ENCODE measurements around the gene KRTAP29-1. TPM values are rescaled to one million over a fixed set of nuclear protein-coding genes. Genes with fewer than 3 reads are reported as not detected.

Gene KRTAP29-1
- polyA plus RNA-seq, 1 donor = not detected

DNA sequence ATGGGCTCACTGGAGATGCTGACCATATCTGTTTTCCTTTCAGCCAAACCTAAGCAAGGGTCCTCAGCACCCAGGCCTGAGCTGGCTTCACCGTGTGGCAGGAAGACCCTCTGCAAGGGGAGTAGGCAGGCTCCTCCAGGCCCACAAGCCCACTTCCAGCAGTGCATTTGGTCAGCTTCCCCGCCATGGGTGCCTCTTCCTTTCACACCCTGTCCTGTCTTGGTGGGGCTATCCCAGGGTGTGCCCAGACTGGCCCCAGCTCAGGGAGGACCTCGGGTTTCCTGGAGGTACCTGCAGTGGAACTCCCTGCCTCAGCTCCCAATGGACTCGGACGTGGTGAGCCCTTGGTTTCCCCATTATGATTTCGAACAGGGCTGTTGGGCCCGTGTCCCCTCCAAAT is 25.6 kb upstream of the KRTAP29-1 start:
- DNase-seq = no peak

DNA sequence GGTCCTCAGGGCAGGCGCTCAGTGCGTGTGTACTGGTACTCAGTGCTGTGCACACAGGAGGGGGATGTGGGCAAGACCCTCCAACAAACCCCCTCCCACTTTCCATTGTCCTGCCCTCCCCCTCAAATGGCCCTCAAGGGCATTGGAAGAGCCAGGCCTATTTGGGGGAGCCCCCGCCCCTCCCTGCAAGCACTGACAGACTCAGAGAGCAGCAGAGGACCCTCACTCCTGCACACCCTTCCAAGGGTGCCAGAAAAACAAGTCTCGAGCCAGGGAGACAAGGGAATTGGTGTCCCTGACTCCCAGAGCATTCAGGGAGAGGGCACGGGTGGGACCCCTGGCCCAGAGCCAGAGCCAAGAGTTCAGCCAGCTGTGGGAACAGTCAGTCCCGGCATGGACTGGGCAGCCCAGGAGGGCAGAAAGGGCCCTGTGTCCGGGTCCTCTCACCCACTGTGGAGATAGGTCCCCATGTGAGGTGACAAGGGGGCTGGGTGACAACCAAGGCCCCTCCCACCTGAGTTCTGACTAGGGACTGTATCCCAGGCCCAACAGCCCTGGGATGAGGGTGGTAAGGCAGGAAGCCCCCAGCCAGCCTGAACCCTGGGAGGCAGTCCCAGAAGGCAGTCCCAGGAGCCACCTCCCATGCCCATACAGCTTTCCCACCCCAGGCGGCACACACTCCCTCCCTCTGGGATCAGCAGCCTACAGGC is 24.9 kb upstream of the KRTAP29-1 start:
- no peak for DNase-seq

- no peak for DNase-seq
Measured at GRCh38 chr17:41326173-41327145, 23.8 kb upstream of the KRTAP29-1 start.

DNA sequence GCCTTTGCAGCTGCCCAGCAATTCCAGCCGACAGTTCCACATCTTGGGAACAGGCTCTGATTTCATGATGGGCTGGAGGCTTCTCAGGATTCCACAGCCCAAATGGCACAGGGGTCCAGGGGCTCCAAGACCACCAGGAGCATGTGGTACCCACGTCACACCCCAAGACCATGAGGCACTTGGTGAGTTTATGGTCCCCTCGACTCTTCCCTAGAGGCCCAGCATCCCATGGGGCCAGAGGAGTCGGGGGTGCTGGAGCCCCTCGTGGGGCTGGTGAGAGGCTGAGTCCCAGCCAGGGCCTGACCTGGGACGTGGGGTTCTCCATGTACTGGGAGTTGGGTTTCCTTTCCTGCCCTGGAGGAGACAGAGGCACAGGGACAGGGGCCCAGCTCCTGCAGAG is 23.0 kb upstream of the KRTAP29-1 start:
- no peak for DNase-seq

DNA sequence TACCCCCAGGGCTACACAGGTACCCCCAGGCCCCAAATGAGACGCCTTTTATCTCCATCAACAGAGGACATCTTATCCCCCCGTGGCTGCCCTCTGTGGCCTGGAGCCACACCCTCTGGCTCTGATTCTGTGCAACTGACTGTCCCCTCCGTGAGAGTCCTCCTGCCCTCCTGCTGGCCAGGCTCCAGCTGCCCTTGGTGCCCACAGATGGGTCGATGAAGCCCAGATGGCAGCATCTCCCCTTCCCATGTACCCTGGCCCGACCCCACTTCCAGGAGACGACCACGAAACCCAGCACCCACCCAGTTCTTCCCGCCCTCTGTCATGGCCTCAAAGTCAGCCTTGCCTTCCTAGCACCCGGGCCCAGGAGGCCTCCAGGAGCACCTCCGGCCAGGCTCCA is 22.5 kb upstream of the KRTAP29-1 start:
- no peak for DNase-seq

GRCh38 chr17:41324180-41325075 is 21.8 kb upstream of the KRTAP29-1 start:
- no peak for DNase-seq

- no peak for DNase-seq
Measured at GRCh38 chr17:41322903-41323895, 20.5 kb upstream of the KRTAP29-1 start.

GRCh38 chr17:41322094-41322902 is 19.6 kb upstream of the KRTAP29-1 start:
- peak; percentile 56 for DNase-seq

DNA sequence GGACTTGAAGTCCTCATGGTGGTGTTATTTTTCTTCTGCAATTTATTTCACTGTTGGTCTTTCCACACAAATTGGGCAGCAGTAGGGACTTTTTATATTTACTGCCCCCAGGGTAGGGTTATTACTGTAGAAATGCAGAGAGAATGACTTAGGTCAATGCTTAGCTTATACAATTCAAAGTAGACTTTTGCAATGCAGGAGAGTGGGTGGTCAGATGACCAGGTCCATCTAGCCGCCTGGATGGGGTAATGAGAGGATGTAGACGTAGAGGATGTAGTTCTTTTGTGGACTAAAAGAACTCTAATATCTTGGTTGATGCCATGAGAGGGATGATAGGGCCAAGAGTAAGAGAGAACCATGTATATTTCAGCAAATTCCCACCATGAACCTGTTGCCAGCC is 15.6 kb upstream of the KRTAP29-1 start:
- DNase-seq = no peak

DNA sequence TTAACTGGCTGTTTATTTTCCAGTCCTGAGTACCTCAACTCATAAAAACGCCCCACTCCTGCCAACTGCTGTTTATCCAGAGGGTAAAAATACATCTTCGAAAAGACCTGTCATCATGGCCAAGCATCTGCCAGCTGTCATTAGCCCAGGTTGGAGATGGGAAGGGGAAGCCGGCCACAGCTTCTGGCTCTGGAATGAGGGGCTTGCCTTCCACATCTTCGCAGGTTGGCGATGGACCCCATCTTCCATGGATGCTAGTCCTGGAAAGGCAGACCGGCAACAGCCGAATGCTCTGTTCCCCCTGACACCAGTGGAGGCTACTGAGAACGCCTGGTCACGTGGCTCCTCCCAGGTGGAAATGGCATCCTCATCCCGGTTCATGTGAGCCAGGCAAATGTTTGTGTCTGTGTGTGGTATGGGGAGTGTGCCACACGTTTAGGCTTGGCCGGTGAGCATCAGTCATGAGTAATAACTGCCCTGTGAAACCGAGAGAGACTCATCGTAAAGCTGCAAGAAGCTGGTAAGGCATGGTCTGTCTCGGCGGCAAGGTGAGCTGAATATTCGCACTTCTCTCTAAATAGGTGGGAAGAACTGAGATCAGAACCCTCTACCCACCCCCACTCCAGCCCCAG is 13.3 kb upstream of the KRTAP29-1 start:
- peak; percentile 8 for DNase-seq

- DNase-seq = no peak
Measured at GRCh38 chr17:41315204-41315794, 12.6 kb upstream of the KRTAP29-1 start, which contains the start of gene KRTAP17-1. Gene KRTAP17-1 (minus strand): TSS chr17:41315710. CDS start chr17:41315650, 60 bp downstream.

GRCh38 chr17:41311111-41311510 is 8.5 kb upstream of the KRTAP29-1 start:
- DNase-seq = no peak

DNA sequence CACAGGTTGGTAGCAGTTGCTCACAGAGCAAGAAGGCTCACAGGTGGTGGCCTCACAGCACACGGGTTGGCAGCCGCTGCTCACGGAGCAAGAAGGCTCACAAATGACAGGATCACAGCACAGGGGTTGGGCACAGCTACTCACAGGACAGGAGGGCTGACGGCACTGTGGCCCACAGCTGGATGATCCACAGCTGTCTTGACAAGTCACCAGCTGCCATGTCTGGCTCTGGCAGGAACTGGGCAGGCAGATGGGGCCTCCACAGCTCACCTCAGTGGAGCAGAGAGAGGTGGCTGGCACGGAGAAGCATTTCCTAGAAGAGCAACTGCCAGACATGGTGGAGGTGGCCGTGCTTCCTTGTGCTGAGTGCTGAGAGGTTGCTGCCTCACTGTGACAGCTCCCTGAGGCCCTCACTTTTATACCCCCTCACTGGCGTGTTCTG is 6.3 kb upstream of the KRTAP29-1 start, which contains the start of gene KRTAP16-1:
TSS of gene KRTAP16-1 (minus strand) at position 392 of the 442 bp plus-strand sequence. CDS start at position 336, 56 bp downstream.
- no peak for DNase-seq

DNA sequence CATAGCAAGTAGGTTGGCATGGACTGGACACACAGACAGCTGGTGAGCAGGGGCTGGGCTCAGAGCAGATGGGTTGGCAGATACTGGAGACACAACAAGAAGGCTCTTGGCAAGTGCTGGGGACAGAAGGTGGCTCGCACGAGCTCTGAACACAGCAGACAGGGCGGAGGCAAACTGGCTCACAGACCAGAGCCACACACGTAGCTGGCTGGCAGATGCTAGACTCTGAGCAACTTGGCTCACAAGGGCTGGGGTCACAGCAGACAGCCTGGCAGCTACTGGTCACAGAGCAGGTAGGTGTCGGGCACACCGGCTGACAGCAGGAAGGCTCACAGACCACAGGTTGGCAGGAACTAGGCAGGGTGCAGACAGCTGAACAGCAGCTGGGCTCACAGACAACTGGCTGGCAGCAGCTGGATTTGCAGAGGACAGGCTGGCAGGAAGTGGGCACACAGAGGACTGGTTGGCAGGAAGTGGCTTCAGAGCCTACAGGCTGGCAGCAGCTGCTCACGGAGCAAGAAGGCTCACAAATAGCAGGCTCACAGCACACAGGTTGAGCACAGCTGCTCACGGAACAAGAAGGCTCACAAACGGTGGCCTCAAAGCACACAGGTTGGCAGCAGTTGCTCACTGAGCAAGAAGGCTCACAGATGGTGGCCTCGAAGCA is 5.7 kb upstream of the KRTAP29-1 start:
- DNase-seq = no peak

DNA sequence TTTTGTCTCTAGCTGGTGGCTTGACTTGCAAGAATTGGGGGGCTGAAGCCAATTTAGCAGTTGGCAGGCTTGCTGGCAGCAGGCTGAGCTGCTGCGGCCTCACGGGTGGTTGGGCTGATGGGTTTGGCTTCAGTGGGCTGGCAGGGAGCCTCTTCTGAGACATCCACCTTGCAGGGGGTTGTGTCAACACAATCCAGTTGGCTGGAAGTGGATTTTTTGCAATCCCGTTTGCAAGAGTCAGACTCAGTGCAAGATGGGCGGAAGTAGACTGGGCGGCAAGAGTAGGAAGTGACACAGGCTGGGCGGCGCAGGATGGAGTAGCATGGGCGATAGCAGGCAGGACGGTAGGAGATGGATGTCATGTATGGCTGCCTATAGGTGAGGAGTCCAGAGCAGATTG is 5.0 kb upstream of the KRTAP29-1 start:
- DNase-seq = no peak

GRCh38 chr17:41304091-41304490 is 1.4 kb upstream of the KRTAP29-1 start:
- DNase-seq = no peak

DNA sequence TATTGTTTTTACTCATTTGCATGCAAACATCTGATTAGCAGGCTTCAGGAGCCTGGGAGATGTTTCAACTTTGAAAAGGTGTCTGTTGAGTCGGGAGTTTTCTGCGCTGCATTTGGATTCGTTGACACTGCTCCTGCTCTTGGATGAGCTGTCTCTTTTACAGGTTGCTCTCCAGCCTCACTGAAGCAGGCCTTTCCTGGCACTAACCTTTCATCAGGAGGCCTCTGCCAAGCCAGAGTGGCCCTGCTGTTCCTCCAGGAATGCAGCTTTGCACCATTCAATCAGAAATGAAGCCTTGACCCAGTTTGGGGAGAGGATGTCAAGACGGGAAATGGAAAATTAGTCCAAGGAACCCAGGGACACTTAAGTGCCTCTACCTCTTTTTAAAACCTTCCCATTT is 330 bp upstream of the KRTAP29-1 start:
- DNase-seq = no peak

DNA sequence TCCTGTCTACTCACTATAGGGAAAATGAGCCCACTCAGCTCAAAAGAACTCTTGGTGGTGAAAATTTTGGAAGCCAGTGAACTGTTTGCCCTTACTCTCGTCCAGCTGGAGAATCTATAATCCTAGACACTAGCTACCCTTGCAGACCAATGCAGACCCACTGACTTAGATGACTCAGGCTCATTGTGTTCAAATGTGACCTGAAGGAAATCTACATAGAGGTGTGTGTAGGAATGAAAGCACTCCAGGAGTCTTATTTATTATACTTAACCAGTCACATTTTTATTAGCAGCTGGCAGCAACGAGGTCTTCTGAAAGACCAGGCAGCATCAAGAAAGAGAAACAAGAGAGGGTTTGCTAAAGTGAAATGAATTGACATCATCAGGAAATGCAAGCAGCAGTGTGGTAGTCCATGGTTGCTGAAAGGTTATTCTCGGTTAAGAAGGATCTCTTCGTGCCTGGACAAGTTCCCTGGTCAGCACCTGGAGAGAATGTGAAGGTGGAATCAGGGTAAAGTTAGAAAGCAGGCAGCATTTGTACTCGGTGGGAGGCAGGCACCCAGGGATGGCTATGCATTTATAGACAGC is 1.4 kb downstream of the KRTAP29-1 start:
- no peak for DNase-seq

Data from left kidney (tissue), 2 donors.